Fibroblast of the conjunctiva (primary cell): ENCODE measurements around the gene MMP24OS.
A peak's percentile ranks its signal among the peaks of the same experiment; 100 is the strongest.

ENCODE experiments used
- DNase-seq: peaks from one replicate; pipeline ENCODE4 v3.0.0-alpha.2; 2010; ENCODE audit warnings: low read depth

The MMP24OS gene

GRCh38 chr20:35291654-35292503, 14.0 kb upstream of the MMP24OS start, which contains the start of gene FAM83C:
Gene FAM83C (minus strand): TSS chr20:35292425. CDS start chr20:35292304, 121 bp downstream.
- DNase-seq = no peak

GRCh38 chr20:35290887-35291417, 13.0 kb upstream of the MMP24OS start:
- DNase-seq = no peak

GRCh38 chr20:35290186-35290886, 12.4 kb upstream of the MMP24OS start:
- no peak for DNase-seq

- DNase-seq = no peak
Measured at GRCh38 chr20:35288325-35289060, 10.6 kb upstream of the MMP24OS start.

- DNase-seq = no peak
Measured at GRCh38 chr20:35287509-35288324, 9.8 kb upstream of the MMP24OS start.

- no peak for DNase-seq
Measured at GRCh38 chr20:35286899-35287508, 9.1 kb upstream of the MMP24OS start.

- DNase-seq = no peak
Measured at GRCh38 chr20:35286077-35286898, 8.4 kb upstream of the MMP24OS start.

GRCh38 chr20:35285806-35286076, 7.8 kb upstream of the MMP24OS start:
- DNase-seq = no peak

- no peak for DNase-seq
Measured at GRCh38 chr20:35284992-35285805, 7.3 kb upstream of the MMP24OS start.

- peak; percentile 77 for DNase-seq
Measured at GRCh38 chr20:35284267-35284991, 6.5 kb upstream of the MMP24OS start, which contains the start of gene EIF6. Gene EIF6 (minus strand): TSS chr20:35284772. CDS start chr20:35284487, 285 bp downstream.

GRCh38 chr20:35283441-35284266, 5.7 kb upstream of the MMP24OS start:
- no peak for DNase-seq

- DNase-seq = no peak
Measured at GRCh38 chr20:35281506-35282101, 3.7 kb upstream of the MMP24OS start.

- no peak for DNase-seq
Measured at GRCh38 chr20:35280523-35280922, 2.6 kb upstream of the MMP24OS start.

- DNase-seq = no peak
Measured at GRCh38 chr20:35279533-35280174, 1.7 kb upstream of the MMP24OS start.

- no peak for DNase-seq
Measured at GRCh38 chr20:35279040-35279439, 1.1 kb upstream of the MMP24OS start.

- no peak for DNase-seq
Measured at GRCh38 chr20:35277127-35277526, 795 bp downstream of the MMP24OS start.

- no peak for DNase-seq
Measured at GRCh38 chr20:35276408-35276807, 1.5 kb downstream of the MMP24OS start.
